Measurements from ENCODE around the gene CACNA1I.

- TF ChIP-seq CTCF (conservative IDR thresholded peaks at IDR 0.05) (no peak), ZFX (IDR thresholded peaks at IDR 0.05) (no peak)
These were observed 47.6 kb downstream of the CACNA1I start for GRCh38 chr22:39617970-39618757.
